ENCODE data around the gene RSPO3.

GRCh38 chr6:127148511-127148910 is 30.0 kb downstream of the RSPO3 start:
- no peak for TF ChIP-seq CTCF (IDR thresholded peaks at IDR 0.05)
- TF ChIP-seq POLR2A (IDR thresholded peaks at IDR 0.05): no peak
- no peak for TF ChIP-seq POLR2AphosphoS5 (IDR thresholded peaks at IDR 0.05; ENCODE audit: insufficient read depth in 1 of 2, low read depth in 1 of 2)
